GM21367 (cell line): ENCODE measurements around the gene PGBD5.

ENCODE experiments used
- ATAC-seq: cut with Tn5 transposase; IDR thresholded peaks from one replicate; pipeline ENCODE4 v1.9.1; 2021; ENCODE audit not compliant: unreplicated experiment

Gene PGBD5

GRCh38 chr1:230307213-230307612 is 118.9 kb downstream of the PGBD5 start:
- ATAC-seq: no peak

GRCh38 chr1:230306169-230306568 is 120.0 kb downstream of the PGBD5 start:
- ATAC-seq: no peak

GRCh38 chr1:230303822-230304221 is 122.3 kb downstream of the PGBD5 start:
- no peak for ATAC-seq

- no peak for ATAC-seq
These were observed 123.1 kb downstream of the PGBD5 start for GRCh38 chr1:230303069-230303468.

- no peak for ATAC-seq
These were observed 124.3 kb downstream of the PGBD5 start for GRCh38 chr1:230301822-230302221.

GRCh38 chr1:230301322-230301721 is 124.8 kb downstream of the PGBD5 start:
- ATAC-seq: no peak

GRCh38 chr1:230300322-230301301 is 125.5 kb downstream of the PGBD5 start:
- no peak for ATAC-seq

GRCh38 chr1:230299191-230300006 is 126.7 kb downstream of the PGBD5 start:
- ATAC-seq: no peak

- no peak for ATAC-seq
These were observed 130.8 kb downstream of the PGBD5 start for GRCh38 chr1:230295367-230295766.

- no peak for ATAC-seq
These were observed 132.8 kb downstream of the PGBD5 start for GRCh38 chr1:230293390-230293700.

- no peak for ATAC-seq
These were observed 133.3 kb downstream of the PGBD5 start for GRCh38 chr1:230292689-230293389.

GRCh38 chr1:230291731-230292620 is 134.2 kb downstream of the PGBD5 start:
- no peak for ATAC-seq

- ATAC-seq: no peak
These were observed 136.8 kb downstream of the PGBD5 start for GRCh38 chr1:230289350-230289644.

GRCh38 chr1:230288641-230289349 is 137.3 kb downstream of the PGBD5 start:
- no peak for ATAC-seq

GRCh38 chr1:230287674-230288315 is 138.3 kb downstream of the PGBD5 start:
- no peak for ATAC-seq

- ATAC-seq: no peak
These were observed 139.3 kb downstream of the PGBD5 start for GRCh38 chr1:230286890-230287269.

- no peak for ATAC-seq
These were observed 139.8 kb downstream of the PGBD5 start for GRCh38 chr1:230286166-230286889.

- ATAC-seq: no peak
These were observed 140.8 kb downstream of the PGBD5 start for GRCh38 chr1:230285351-230285750.

- no peak for ATAC-seq
These were observed 141.2 kb downstream of the PGBD5 start for GRCh38 chr1:230284891-230285290.
